Muscle layer of duodenum (tissue), 2 donors: Measurements from ENCODE around the gene SP8.
A peak's percentile ranks its signal among the peaks of the same experiment; 100 is the strongest.

ENCODE experiments used
- H3K27ac ChIP-seq: one replicate; pipeline ENCODE4 v1.7.0; 2013; ENCODE audit warnings: mild to moderate bottlenecking, low read length
- H3K27me3 ChIP-seq: one replicate; pipeline ENCODE4 v1.7.0; 2013; ENCODE audit warnings: low read depth, mild to moderate bottlenecking, control low read depth, low read length
- H3K36me3 ChIP-seq, 2 donors: one replicate each; pipeline ENCODE4 v1.7.0; 2013; ENCODE audit warnings: low read length in 2 of 2, control low read depth in 1 of 2, mild to moderate bottlenecking in 1 of 2; ENCODE audit not compliant: insufficient read depth in 2 of 2, control insufficient read depth in 1 of 2
- H3K4me1 ChIP-seq, 2 donors: one replicate each; pipeline ENCODE4 v1.7.0; 2013; ENCODE audit warnings: low read length in 2 of 2, mild to moderate bottlenecking in 2 of 2, control low read depth in 1 of 2, moderate library complexity in 1 of 2; ENCODE audit not compliant: insufficient read depth in 2 of 2, control insufficient read depth in 1 of 2
- H3K4me3 ChIP-seq, 2 donors: one replicate each; pipeline ENCODE4 v1.7.0; 2013; ENCODE audit warnings: low read length in 2 of 2, low read depth in 1 of 2, mild to moderate bottlenecking in 1 of 2
- H3K9me3 ChIP-seq, 2 donors: one replicate each; pipeline ENCODE4 v1.7.0; 2013; ENCODE audit warnings: low read length in 2 of 2, control low read depth in 1 of 2, mild to moderate bottlenecking in 1 of 2; ENCODE audit not compliant: control insufficient read depth in 1 of 2
- donor health status: healthy.

SP8 gene

DNA sequence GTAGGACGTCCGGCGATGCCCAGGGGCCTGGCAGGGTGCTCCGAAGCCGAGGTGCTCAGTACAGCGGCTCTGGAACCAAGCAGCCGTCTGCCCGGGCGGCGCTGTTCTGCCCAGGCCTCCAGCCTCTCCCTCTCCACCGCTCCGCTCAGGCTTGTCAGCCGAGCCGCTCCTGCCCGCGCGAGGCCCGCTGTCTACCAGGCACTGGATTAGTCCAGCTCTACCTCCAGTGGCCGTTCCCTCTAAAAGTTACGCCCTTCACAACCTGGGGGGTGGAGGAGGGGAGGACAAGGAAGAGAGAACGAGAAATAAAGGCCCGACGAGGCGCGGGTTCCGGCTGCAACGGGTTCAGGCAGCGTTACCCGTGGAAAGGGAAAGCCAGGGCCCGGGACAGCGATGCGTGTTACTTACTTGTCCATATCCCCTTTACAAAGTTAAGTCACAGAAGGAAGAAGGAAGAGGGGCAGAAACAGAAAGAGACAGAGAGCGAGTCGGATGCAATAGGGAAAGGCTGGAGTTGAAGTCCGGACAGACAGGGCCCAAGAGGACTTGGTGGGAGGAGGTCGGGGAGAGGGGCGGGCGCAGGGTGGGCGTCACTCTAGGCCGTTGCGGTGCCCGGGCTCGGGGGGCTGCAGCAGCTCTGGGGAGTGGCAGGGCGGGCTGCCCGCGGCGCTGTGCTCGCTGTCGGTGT is 2.8 kb downstream of the SP8 start:
- Histone ChIP-seq H3K4me1 (peaks cover 0 to 38% of the 10 kb centered on the region in 2 donors), H3K36me3 (no peaks in the 10 kb centered on the region), H3K27me3 (peaks cover 80% of the 10 kb centered on the region), H3K27ac (no peak overlapping the region), H3K9me3 (peaks cover 0 to 9% of the 10 kb centered on the region in 2 donors), H3K4me3 (peak overlapping the region in 1 of 2 donors; percentile 46)

DNA sequence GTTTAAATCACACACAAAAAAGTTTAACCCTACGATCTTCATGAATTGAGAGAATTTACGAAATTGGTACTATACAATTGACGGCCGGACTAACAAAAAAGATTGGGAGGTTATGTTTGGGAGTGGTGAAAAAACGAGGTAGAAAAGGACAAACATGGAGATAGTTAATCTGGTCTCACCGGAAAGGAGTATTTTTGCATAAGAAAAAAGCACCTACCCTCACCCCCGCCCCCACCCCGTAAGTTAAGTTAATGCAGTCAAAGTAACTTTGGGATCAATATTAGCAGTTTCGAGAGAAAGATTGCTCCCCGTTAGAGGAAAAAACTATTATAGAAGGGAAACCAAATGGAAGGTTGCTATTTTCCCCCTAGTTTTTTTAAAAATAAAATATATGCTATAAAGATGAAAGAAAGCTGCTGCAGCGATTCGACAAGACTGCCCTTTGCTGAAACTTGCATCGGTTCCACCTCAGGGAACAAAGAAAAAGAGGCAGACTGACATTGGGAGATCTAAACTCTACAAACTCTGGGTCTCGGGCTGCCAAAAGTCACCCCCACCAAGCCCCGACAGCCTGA is 3.5 kb downstream of the SP8 start:
- Histone ChIP-seq H3K27me3 (peaks cover 80% of the 10 kb centered on the region), H3K9me3 (peaks cover 0 to 8% of the 10 kb centered on the region in 2 donors), H3K4me1 (peaks cover 0 to 41% of the 10 kb centered on the region in 2 donors), H3K4me3 (no peak overlapping the region), H3K27ac (no peak overlapping the region), H3K36me3 (no peaks in the 10 kb centered on the region)

DNA sequence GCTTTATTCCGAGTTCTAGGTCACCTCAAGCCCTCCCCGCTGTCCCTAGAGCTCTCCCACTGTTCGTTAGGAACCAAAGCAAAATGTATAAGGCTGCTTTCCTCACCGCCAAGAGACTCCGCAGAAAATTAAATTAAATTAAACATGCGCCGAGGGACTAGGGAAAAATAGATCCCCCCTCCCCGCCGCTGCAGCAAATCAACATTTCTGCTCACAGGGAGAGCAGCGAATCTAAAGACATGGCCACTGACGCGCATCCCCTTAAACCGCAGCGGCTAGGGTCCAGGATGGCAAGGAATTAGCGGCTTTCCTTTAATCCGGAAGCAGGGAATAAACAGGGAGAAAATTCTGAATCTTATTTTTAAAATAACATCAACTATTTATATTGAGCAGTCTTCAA is 7.6 kb downstream of the SP8 start:
- peaks cover 0 to 17% of the 10 kb centered on the region in 2 donors for H3K4me1 ChIP-seq
- H3K9me3 ChIP-seq = no peaks in the 10 kb centered on the region
- no peak overlapping the region for H3K4me3 ChIP-seq
- H3K36me3 ChIP-seq = no peaks in the 10 kb centered on the region
- H3K27ac ChIP-seq = no peak overlapping the region
- peaks cover 75% of the 10 kb centered on the region for H3K27me3 ChIP-seq

GRCh38 chr7:20778063-20778721 is 8.5 kb downstream of the SP8 start:
- Histone ChIP-seq H3K4me1 (peaks cover 0 to 12% of the 10 kb centered on the region in 2 donors), H3K36me3 (no peaks in the 10 kb centered on the region), H3K4me3 (peak overlapping the region; percentile 26 to 58), H3K9me3 (no peaks in the 10 kb centered on the region), H3K27me3 (peaks cover 67% of the 10 kb centered on the region), H3K27ac (no peak overlapping the region)

DNA sequence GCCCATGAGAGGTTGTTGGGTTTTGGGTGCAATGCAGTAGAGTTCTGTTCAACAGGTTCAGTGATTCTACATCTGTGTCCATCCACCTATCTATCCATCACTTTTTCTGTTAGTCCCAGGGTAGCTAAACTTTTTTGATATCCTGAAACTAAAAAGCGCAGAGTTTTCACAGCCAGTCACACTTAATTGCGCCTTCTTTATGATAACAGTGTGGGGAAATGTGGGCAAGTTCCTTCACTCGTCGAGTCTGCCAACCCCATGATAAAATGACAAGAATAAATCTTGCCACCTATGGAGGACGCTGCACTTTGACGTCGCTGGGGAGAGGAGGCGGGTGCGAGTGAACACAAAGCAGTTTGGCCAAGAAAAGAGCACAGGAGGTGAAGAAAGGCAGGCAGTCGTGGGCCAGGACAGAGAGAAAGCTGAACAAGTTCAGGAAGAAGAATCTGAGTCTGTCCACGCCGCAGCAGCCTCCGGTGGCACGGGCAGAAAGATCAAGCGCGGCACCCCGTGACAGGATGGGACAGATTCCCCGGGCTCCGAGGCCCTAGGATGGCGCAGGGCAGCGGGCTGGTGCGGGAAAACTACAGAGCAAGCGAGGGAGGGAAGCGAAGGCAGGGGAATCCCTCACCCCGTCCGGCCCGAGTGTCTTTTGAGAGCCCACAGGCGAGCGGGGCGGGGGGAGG is 9.2 kb downstream of the SP8 start:
- Histone ChIP-seq H3K27ac (no peak overlapping the region), H3K36me3 (no peaks in the 10 kb centered on the region), H3K4me3 (peak overlapping the region in 1 of 2 donors; percentile 58), H3K9me3 (no peaks in the 10 kb centered on the region), H3K27me3 (peaks cover 63% of the 10 kb centered on the region), H3K4me1 (peaks cover 0 to 12% of the 10 kb centered on the region in 2 donors)

- no peak overlapping the region for H3K4me3 ChIP-seq
- peaks cover 0 to 12% of the 10 kb centered on the region in 2 donors for H3K4me1 ChIP-seq
- H3K36me3 ChIP-seq = no peaks in the 10 kb centered on the region
- no peaks in the 10 kb centered on the region for H3K9me3 ChIP-seq
- peaks cover 63% of the 10 kb centered on the region for H3K27me3 ChIP-seq
- no peak overlapping the region for H3K27ac ChIP-seq
Observed at GRCh38 chr7:20776942-20777341, 9.7 kb downstream of the SP8 start.

DNA sequence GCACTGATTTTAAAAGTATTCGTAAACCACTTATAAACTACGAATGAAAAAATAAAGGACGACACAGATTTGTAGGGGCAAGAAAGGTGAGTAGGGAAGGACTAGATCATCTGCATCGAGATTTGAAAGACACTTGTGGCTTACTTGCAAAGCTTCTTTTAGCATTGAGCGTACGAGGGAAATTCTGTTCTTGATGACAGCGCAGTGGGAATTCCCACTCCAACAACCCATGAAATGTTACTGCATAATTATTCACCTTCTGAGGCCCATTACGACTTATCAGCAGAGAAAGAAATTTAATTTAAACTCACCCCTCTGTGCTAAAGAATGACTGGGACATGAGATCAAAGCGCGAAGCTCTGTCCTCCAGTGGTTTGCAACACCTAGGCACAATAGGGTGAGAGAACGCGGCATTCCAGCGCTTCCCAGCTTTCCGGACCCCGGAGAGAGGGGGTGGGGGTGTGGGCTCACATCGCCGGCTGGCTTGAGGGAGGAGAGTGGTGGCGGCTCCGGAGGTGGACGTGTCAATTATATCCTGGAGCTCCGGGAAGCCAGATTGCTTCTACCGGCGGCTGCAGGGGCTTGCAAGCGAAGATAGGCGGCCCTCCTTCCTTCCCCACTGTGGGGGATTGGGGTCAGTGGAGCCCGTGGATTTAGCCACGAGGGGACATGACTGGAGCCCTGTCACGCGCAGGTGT is 10.3 kb downstream of the SP8 start:
- Histone ChIP-seq H3K4me3 (no peak overlapping the region), H3K4me1 (peaks cover 0 to 12% of the 10 kb centered on the region in 2 donors), H3K27ac (no peak overlapping the region), H3K9me3 (no peaks in the 10 kb centered on the region), H3K27me3 (peaks cover 57% of the 10 kb centered on the region), H3K36me3 (no peaks in the 10 kb centered on the region)

DNA sequence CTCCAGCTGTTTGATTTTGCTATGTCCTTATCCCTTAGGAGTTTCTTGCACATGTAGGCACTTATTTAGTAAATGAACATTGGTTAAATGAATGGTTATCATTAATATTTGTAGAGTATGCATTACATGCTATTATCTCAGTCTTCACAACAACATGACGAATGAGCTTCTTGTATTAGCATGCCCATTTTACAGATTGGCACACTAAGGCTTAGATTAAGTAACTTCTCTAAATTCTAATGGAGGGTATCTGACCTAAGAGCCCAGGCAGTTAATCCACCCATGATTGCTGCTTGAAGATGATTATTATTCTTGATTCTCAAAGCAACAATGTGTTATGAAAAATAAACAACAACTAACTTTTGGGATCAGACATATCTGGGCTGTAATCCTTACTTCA is 32.7 kb downstream of the SP8 start:
- no peaks in the 10 kb centered on the region for H3K27me3 ChIP-seq
- H3K4me1 ChIP-seq = no peaks in the 10 kb centered on the region
- H3K4me3 ChIP-seq = no peak overlapping the region
- no peaks in the 10 kb centered on the region for H3K36me3 ChIP-seq
- H3K27ac ChIP-seq = no peak overlapping the region
- no peaks in the 10 kb centered on the region for H3K9me3 ChIP-seq

GRCh38 chr7:20749906-20750305 is 36.8 kb downstream of the SP8 start:
- Histone ChIP-seq H3K4me3 (no peak overlapping the region), H3K36me3 (no peaks in the 10 kb centered on the region), H3K4me1 (no peaks in the 10 kb centered on the region), H3K27ac (no peak overlapping the region), H3K9me3 (no peaks in the 10 kb centered on the region), H3K27me3 (no peaks in the 10 kb centered on the region)

GRCh38 chr7:20748853-20749252 is 37.8 kb downstream of the SP8 start:
- Histone ChIP-seq H3K27ac (no peak overlapping the region), H3K4me3 (no peak overlapping the region), H3K36me3 (no peaks in the 10 kb centered on the region), H3K27me3 (no peaks in the 10 kb centered on the region), H3K4me1 (no peaks in the 10 kb centered on the region), H3K9me3 (no peaks in the 10 kb centered on the region)

DNA sequence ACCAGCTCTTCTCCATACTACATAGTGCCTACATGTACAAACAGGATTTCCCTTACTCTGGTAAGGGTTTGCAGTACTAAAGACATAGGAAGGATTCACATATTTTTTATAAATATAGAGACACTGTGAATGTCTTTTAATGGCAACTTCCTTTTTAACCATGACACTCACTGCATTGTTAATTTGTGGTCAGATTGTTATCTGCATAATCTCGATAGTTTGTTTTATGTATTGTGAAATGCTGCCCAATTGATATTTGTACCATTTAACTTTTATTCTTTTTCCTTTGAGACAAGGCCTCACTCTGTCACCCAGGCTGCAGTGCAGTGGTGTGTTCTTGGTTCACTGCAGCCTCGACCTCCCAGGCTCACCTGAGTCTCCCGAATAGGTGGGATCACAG is 39.7 kb downstream of the SP8 start:
- no peaks in the 10 kb centered on the region for H3K4me1 ChIP-seq
- no peaks in the 10 kb centered on the region for H3K36me3 ChIP-seq
- H3K27me3 ChIP-seq = no peaks in the 10 kb centered on the region
- H3K4me3 ChIP-seq = no peak overlapping the region
- no peaks in the 10 kb centered on the region for H3K9me3 ChIP-seq
- no peak overlapping the region for H3K27ac ChIP-seq
